H1 (cell line): Measurements from ENCODE around the gene VMP1. TPM values are rescaled to one million over a fixed set of nuclear protein-coding genes. Genes with fewer than 3 reads are reported as not detected.

Source experiments
- ATF2 ChIP-seq: IDR thresholded peaks from 2 replicates; pipeline ENCODE4 v1.6.1; 2012; ENCODE audit warnings: low read length, inconsistent platforms
- BRCA1 ChIP-seq: IDR thresholded peaks from 2 replicates; pipeline ENCODE4 v1.6.1; 2012; ENCODE audit warnings: low read depth, low read length, improper control_type of control experiment
- CBX8 ChIP-seq: fragments of 300-800, 300-1000 bp; sonication (generic); IDR thresholded peaks from 2 replicates; pipeline ENCODE4 v1.7.1; 2016; ENCODE audit warnings: low read depth, low read length, borderline replicate concordance
- CHD1 ChIP-seq: IDR thresholded peaks from 2 replicates; pipeline ENCODE4 v1.6.1; 2012; ENCODE audit warnings: low read depth, low read length, improper control_type of control experiment
- CHD7 ChIP-seq: fragments of 300-600 bp; sonication (generic); IDR thresholded peaks from 2 replicates; pipeline ENCODE4 v1.7.1; 2012; ENCODE audit warnings: low read length, moderate library complexity, mild to moderate bottlenecking, inconsistent platforms; ENCODE audit not compliant: insufficient replicate concordance
- CREB1 ChIP-seq: IDR thresholded peaks from 2 replicates; pipeline ENCODE4 v1.6.1; 2012; ENCODE audit warnings: inconsistent platforms
- GABPA ChIP-seq: IDR thresholded peaks from 2 replicates; pipeline ENCODE4 v1.6.1; 2011; ENCODE audit warnings: mild to moderate bottlenecking, low read length, moderate library complexity, borderline replicate concordance; ENCODE audit not compliant: insufficient read depth
- JUND ChIP-seq: IDR thresholded peaks from 2 replicates; pipeline ENCODE4 v1.6.1; 2011; ENCODE audit warnings: mild to moderate bottlenecking, improper control_type of control experiment, low read length
- POLR2A ChIP-seq, 2 experiments: IDR thresholded peaks; 1 replicate in 1 of 2; 2 replicates in 1 of 2; pipeline ENCODE4 v1.6.1; 2011; ENCODE audit warnings: low read depth in 2 of 2, low read length in 2 of 2, mild to moderate bottlenecking in 2 of 2; ENCODE audit errors: control extremely low read depth in 1 of 2
- SIN3A ChIP-seq, 2 experiments: IDR thresholded peaks in 1 of 2; conservative IDR thresholded peaks in 1 of 2; 2 replicates each; pipeline ENCODE4 v1.6.1; 2011 to 2012; ENCODE audit warnings: low read length in 2 of 2, improper control_type of control experiment in 1 of 2, low read depth in 1 of 2, mild to moderate bottlenecking in 1 of 2
- ZNF274 ChIP-seq: IDR thresholded peaks from 2 replicates; pipeline ENCODE4 v1.7.0; 2012; ENCODE audit warnings: low read length, borderline replicate concordance; ENCODE audit errors: extremely low read depth
- polyA plus RNA-seq, 7 experiments: library from polyadenylated mRNA; depleted of rRNA in 3 of 7; stranded (reverse) in 5 of 7; unstranded in 2 of 7; fragments of >200 nt in 5 of 7; fragments of 200-250 nt in 2 of 7; gene quantifications; 1 replicate in 5 of 7; 2 replicates in 1 of 7; 4 replicates in 1 of 7; pipeline versions ENCODE4 v1.2.1 to v1.2.3, GENCODE V29; 2011 to 2013; ENCODE audit warnings: missing spikeins in 2 of 7, mixed read lengths in 2 of 7
- total RNA-seq: library from RNA; stranded (reverse); fragmentation: NEBNext Ultra II Directional; extraction: Animal tissue kit (Norgen Biotek cat#: 25700); gene quantifications from 2 replicates; pipeline ENCODE4 v1.2.1, GENCODE V29; 2021

The VMP1 gene
- total and polyA plus RNA-seq, 2 of the 8 experiments (the other 6 are each of a cell fraction or from before 2014, with no cell fraction given) = 45.0 to 92.7 TPM

GRCh38 chr17:59733697-59734096 is 26.2 kb downstream of the VMP1 start (continued):
- TF ChIP-seq CHD7 (no peak), GABPA (no peak), CHD1 (no peak), ZNF274 (no peak), JUND (no peak), SIN3A (conservative IDR thresholded peaks at IDR 0.05 in 1 of 2, IDR thresholded peaks at IDR 0.05 in 1 of 2; ENCODE audit: low read depth in 1 of 2, low read length in 2 of 2) (no peak), BRCA1 (no peak), POLR2A (IDR thresholded peaks at IDR 0.05; ENCODE audit: control extremely low read depth in 1 of 2, low read depth in 2 of 2, low read length in 2 of 2) (no peak), ATF2 (no peak), CREB1 (no peak), CBX8 (no peak)
